Kasumi-1 (cell line): Measurements from ENCODE around the gene CALB2.

Experiments
- DNase-seq, 2 experiments: peaks; one replicate each; lab custom pipeline; 2025; lab: John Stamatoyannopoulos, UW

The CALB2 gene

DNA sequence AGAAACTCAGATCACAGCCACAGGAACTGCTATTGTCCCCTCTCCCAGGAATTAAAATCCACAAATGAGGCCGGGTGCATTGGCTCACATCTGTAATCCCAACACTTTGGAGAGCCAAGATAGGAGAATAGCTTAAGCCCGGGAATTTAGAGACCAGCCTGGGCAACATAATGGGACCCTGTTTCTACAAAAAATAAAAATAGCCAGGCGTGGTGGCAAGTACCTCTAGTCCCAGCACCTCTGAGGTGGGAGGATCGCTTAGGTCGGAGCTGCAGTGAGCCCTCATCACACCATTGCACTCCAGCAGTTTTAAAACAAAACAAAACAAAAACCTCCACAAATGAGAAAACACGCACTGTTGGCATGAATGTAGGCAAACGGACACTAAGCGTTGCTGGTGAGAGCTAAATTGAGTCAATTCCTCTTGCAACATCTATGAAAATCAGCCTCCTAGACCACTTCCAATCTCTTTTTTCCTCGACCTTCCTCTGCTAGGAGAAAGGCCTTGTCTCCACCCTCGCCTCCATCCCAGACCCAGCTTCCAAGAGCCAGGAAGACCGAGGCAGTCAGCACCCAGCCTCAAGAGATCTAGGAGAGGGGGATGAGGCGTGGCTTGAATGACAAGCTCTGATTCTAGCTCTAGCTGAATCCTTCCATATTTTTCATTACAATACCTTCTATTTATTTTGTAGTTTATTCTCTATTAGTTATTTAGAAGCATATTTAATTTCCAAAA lies 68.5 kb downstream of the CALB2 start:
- DNase-seq = no peak

DNA sequence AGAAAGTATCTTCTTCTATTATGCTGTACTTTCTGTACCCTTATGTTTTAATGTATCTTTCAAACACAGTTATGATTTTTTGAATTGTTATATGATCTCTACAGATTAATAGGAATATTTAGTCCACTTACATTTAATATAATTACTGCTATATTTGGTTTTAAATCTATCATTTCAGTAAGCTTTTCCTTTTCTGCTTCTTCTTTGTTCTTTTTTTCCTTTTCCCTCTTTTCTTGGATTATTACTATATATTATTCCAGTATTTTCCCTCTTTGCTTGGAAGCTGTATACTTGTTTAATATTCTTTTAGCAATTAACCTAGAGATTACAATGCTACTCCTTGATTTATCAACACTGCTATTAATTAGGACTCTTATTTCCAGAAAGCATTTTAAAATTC lies 69.9 kb downstream of the CALB2 start:
- no peak for DNase-seq

DNA sequence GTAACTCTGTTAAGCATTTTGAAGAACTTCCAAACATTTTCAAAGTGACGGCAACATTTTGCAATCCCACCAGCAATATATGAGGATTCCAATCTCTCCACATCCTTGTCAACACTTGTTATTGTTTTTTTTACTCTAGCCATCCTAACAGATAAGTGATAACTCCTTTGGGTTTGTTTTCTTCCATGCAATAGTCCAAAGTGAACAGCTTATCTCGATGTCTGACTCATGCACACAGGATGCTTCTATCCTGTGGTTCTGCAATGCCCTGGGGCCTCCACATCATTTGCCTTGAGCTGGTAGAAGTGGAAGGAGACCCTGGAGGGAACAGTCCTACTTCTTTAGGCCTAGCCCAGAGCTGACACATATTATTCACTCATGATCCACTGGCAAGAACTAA lies 70.4 kb downstream of the CALB2 start:
- DNase-seq = no peak

DNA sequence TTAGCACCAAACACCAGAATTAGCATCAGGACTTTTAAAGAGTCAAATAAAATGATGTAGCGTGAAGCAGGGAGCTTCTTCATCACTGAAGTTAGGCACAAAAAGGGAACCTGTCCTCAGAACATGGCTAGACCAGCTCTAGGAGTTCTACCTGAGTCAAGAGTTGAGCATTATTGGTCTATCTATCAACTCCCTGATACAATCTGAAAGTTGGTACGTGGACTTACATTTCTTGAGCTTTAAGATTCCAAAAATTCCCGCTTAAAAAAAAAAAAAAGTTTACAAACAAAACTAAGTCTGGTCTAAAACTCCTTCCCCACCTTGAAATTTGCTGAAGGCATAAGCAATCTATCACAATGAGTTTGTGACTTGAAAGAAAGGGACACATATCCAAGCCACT lies 71.1 kb downstream of the CALB2 start:
- DNase-seq = no peak

DNA sequence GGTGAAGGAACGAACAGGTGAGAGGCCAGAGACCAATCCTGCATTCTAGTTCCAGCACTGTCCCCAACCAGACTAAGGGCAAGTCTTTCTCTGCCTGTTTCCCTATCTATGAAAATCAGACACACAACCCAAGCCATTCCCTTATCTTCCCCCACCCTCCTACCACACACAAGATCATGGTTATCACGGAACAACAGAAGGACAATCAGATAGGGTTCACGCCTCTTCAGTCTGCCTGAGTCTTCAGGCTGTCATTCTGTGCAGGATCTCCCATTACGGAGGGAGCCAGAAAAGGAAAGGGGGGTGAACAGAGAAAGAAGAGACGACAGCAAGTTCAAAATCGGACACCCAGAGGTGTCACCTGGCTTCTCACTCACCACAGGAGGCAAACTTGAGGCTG lies 72.2 kb downstream of the CALB2 start:
- no peak for DNase-seq

DNA sequence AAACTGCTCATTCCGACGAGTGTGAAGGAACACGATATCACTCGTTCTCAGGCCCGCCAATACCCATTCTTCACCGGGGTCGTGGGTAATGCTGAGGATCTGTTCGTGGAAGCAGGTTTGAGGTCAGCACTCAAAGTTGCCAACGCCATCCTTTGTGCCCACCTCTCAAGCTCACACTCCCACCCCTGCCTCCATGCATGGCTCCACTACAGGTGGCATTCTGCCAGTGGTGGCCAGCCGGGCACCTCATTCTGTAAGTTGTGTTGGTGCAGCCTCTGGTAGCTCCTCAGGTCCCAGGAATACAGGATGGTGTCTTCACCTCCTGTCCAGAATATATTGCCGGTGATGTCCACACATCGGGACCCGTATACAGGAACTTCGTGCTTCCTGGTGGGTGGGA lies 72.7 kb downstream of the CALB2 start:
- no peak for DNase-seq

DNA sequence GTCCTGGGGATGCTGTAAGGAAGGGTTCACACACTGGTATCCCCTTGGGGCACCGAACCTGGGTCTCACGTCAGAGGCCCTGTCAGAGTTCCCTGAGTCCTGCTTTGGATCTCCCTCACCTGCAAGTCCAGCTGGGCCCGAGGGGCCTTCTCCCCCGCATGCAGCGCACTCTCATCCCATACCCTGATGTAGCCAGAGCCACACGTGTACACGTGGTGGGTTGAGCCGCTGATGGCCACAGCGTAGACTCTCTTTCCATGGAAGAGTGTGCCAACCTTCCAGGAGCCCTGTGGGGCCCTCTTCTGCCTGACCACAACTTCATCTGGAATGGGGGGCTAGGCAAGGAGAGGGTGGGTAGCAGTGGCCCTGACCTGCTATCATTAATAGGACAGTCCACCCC lies 73.5 kb downstream of the CALB2 start:
- no peak for DNase-seq

DNA sequence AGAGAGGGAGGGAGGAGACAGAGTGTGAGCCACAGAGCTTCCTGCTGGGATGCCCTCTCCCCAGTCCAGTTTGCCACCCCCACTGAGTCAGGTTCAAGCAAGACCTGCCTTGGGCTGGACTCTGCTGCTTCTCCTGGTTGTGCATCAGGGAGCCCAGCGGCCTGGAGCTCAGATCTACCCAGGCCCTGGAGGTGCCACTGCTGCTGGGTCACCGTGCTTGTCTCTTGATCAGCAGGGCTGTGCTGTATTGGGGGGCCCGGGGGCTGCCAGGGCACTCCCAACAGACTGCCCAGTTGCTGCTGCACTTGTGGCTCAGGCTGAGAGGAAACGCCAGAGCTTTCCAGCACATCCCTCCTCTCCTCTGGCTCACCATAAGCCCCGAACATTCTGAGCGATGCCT lies 74.4 kb downstream of the CALB2 start:
- no peak for DNase-seq

DNA sequence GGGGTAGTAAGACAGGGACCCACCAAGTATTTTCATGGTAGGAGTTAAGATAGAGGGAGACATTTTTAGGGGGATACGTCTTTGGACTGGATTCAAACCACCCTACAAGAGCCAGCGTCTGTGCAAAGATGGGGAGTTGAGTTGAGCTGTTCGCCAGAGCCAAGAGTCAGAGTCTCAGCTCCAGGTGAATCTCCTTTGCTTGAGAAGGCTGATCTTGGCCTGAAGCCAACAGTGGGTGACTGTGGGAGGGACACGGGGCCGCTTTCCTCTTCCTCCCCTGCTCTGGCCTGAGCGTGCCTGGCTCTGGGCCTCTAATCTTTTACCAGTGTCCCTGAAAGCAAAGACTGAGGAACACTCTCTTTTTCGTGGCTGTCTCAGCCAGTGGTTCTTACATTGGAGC lies 78.0 kb downstream of the CALB2 start:
- no peak for DNase-seq

DNA sequence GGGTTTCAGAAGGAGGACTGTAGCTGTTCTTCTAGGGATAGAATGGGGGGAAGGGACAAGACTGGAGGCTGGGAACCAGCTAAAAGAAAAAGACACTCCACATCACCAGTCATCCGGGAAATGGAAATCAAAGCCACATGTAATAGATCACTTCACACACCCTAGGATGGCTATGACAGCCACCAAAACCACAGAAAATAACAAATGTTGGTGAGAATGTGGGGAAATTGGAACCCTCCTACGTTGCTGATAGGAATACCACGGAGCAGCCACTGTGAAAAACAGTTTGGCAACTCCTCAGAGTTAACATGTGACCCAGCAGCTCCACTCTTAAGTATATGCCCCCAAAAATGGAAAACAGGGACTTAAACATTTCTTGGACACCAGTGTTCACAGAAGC lies 81.0 kb downstream of the CALB2 start:
- DNase-seq = no peak
